ENCODE data around the gene DAGLA.

Gene DAGLA

DNA sequence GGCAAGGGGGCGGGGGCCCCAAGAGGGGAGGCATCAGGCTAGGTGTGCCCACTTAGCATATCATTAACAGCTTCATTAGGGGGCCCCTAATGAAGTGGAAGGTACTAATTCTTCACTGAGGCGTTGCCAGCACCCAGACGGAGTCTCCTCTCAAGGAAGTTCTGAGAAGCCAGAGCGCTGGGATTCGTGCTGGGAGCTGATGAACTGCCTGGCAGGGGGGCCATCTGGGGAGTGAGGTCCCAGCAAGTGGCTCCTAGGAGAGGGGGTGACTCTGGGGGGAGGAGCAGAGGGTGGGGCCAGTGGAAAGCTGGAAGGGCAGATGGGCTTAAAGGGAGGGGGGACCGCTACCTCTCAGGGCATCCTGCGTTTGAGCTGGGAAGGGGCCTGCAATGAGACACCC, 29.8 kb downstream of the DAGLA start:
- DNase-seq (ENCODE audit: low read depth): no peak

DNA sequence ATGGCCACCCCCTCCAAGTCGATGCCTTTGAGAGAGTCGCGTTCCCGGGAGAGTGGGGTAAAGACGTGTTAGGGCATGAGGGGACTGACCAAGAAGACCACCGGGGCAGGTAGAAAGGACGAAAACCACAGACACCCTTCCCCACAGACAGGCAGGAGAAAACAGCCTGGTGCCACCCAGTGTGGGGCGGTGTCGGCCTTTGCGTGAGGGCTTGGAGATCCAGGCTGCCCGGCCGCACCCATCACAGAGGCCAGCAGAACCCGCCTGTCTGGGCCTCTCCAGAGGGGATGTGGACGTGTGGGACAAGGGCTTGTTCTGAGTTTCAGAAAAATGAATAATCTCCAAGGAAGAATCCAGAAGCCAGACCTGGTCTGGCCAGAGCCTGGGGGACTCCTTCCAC, 30.8 kb downstream of the DAGLA start:
- DNase-seq (ENCODE audit: low read depth): no peak

DNA sequence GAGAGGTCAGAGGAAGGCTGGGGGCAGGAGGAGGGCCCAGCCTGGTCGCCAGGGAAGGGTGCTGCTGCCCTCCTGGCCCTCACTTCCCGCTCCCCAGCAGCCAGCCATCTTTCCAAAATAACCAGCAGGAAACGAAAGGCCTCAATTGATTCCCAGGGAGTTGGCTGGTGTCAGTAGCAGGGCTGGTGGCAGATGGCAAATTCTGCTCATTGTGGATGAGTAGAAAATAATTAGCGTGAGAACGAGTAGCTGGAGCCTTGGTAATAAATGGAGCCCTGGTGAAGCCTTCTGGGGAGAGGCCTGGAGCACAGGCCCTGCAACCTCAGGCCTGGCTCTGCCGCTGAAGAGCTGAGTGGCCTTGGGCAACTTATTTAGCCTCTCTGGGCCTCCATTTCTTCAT, 31.3 kb downstream of the DAGLA start:
- DNase-seq (ENCODE audit: low read depth): no peak

DNA sequence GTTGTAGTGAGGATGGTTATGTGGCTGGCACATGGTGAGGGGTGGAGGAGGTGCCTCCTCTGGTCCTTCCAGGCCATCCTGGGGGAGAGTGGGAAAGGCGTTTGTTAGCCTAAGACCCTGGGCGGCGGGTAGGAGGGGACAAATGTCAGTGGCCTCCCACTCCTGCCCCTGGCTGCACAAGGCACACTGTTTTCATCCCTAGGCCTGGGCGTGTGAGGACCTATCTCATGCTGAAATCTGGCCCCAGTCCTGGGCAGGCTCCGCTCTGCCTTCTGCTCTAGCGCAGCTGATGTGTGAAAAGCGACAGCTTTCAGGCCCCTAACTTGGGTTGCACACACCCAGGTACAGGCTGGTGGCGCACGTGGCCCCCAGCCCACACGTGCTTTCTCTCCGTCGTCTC, 32.1 kb downstream of the DAGLA start:
- no peak for DNase-seq (ENCODE audit: low read depth)

DNA sequence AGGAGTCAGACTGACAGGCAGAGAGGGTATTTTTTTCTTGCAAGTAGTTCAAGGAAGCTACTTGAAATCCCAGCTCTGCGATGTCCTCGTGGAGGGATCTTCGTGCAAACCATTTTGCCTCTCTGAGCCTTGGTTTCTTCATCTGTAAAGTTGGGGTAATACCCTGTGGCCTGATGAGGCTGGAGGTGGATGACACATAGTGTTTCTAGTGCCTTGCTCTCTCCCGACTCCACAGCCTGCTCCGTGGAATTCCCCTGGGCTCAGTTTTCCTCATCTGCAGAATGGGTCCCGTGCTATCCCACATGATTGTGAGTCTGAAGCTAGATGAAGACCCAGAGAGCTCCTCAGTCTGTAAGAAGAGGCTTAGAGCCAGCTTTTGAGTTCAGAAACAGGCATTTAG, 32.7 kb downstream of the DAGLA start:
- no peak for DNase-seq (ENCODE audit: low read depth)

DNA sequence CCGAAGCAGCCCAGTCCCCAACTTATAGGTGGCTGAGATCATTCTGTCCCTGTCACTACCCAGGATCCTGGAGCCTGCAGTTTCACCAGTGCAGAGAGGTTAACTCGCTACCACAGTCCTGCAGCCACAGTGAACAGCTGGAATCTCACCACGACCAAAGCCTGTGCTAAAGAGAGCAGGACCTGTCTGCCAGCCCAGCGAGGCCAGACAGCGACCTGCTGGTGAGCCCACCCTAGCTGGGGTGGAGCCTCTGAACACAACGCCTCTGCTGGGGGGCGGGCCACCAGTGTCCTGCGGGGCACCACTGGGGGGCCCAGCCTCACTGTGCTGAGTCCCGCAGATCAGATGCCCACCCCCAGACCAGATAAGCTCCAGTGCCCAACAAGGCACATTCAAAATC, 33.3 kb downstream of the DAGLA start:
- DNase-seq (ENCODE audit: low read depth): no peak

DNA sequence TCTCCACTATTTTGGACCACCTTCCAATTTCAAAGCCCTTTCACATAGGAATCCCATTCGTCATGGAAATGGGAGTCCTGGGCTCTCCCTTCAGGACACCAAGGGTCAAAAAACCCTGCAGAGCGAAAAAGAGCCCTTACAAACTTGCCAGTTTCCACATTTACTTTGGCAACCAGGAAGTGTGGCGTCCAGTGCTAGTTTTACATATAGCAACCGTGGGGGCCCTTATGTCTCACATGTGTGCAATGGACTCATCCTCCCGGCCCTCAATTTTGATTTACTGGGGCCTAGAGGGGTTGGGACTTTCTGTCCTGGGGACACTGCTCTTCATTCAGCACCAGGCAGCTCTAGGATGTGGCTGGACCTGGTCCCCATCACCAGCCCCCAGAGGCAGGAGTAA, 33.7 kb downstream of the DAGLA start:
- no peak for DNase-seq (ENCODE audit: low read depth)

DNA sequence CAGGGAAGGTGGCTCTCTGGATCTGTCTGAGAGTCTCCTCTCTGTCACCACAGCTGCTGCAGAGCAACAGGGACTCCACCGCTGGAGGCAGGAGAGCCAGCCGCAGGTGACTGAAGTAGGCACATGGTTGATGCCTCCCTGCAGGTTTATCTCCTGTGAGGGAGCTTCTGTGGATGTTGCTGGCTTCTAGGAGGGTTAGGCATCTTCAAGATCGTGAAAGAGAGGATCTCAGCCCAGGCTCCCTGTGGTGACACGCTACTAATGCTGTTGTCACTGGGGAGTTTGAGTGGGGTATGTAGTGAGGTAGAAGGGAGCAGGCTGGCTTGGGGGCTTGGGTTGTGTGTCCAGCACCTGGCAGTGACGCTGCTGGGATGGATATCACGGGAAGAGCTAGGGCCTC, 34.1 kb downstream of the DAGLA start:
- no peak for DNase-seq (ENCODE audit: low read depth)

- DNase-seq (ENCODE audit: low read depth): no peak
These were observed 34.7 kb downstream of the DAGLA start for GRCh38 chr11:61714916-61715315.

- DNase-seq (ENCODE audit: low read depth): no peak
These were observed 35.7 kb downstream of the DAGLA start for GRCh38 chr11:61715867-61716266.

DNA sequence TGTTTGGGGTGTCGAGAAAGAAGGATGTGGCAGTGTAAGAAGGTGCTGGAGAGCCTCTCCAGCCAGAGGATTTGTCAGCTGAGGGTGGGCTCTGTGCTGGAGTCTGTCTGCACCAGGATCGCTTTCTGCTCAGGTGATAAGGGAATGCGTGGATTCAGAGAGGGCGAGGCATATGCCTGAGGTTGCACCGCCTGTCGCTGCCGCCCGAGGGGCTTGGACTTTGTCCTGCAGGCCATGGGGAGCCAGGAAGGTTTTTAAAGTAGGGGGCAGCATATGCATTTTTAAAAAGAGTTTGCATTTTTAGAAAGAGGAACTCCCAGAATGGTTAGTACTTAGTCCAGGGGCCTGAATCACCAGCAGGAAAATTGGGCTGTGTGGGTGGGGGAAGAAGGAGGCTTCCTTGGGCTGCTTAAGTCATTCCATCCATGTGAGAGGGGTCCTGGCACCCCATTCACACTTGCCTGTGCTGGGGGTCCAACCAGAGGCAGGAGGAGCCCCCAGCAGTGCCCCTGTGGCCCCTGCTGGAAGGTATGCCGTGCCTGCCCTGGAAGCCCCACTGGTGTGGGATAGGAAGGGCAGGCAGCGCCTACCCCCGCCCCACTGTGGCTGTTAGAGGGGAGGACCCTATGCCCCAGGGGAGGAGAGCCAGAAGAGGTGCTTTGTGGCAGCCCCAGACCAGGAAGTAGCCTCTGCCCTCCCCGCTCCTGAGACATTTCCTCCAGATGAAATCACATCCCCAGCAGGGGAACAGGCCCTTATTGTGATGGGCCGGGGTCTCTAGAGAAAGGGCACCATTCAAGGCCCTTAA, 36.5 kb downstream of the DAGLA start:
- DNase-seq (ENCODE audit: low read depth): no peak

DNA sequence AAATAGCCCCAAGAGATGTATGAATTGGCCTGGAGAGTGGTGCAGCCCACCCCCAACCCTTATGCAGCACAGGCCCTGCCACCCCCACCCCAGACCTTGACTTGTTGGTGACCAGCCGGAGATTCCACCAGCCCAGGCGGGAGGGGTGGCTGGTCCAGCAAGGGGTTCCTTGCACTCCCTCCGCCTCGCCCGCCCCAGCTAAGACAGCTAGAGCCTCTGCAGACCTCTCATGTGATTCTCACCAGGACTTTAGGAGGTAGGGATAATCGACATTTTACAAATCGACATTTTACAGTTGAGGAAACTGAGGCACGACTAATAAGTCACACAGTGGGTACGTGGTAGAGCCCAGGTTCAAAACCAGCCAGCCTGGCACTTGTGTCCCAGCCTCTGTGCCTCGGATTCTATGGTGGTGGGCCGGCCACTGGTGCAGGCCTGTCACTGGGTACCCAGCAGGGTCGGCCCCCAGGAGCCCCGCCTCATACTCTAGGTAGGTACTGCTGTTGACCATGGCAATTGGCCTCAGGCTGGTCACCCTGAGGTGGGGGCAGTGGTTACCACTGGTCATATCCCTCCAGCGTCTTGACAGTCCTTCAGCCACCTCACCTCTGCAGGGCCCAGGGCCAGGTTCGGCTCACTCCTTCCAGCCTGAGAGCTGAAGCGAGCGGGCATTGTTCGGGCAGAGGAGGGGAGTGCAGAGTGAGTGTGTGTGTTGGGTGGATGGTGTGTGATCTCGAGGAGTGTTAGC, 37.3 kb downstream of the DAGLA start:
- DNase-seq (ENCODE audit: low read depth): no peak

DNA sequence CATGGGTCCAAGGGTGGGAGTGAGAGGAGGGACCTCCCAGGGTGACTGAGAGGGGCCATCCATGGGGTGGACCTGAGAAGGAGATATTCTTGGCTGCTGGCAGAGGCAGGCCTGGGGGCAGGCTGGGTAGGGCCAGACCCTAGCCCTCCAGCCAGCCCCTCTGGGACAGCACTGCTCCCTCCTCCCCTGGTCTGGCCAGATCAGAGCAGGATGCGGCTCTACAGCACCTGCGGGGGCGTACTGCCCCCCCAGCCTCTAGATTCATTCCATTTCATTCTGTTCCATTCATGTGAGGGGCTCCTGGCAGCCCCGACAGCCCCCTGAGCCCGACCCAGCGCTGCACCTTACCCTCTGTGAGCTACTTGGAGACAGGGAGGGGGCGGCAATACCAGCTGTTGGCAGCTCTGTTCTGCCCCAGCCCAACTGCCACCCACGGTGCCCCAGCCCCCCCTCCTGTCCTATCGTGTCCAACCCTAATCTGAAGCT, 37.9 kb downstream of the DAGLA start:
- DNase-seq (ENCODE audit: low read depth): no peak

GRCh38 chr11:61718621-61719302, 38.6 kb downstream of the DAGLA start:
- peak; percentile 66 for DNase-seq (ENCODE audit: low read depth)

DNA sequence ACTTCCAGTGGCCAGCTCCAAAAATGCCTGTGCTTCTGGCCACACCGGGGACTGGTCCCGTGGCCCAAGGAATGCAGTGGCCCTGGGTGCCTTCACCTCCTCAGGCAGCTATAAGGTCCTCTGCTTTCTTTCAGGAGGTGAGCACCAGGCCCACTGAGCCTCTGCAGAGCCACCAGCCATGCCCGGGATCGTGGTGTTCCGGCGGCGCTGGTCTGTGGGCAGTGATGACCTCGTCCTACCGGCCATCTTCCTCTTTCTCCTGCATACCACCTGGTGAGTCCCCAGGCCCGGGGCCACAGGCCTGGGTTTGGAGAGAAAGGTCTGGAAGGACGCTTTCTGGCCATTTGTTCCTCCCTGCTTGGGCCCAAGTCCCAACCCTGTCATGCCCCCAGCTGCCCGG, 39.8 kb downstream of the DAGLA start:
- no peak for DNase-seq (ENCODE audit: low read depth)

- no peak for DNase-seq (ENCODE audit: low read depth)
These were observed 40.4 kb downstream of the DAGLA start for GRCh38 chr11:61720597-61720996.

GRCh38 chr11:61724437-61724836, 44.2 kb downstream of the DAGLA start:
- DNase-seq (ENCODE audit: low read depth): no peak

GRCh38 chr11:61725781-61726231, 45.6 kb downstream of the DAGLA start:
- DNase-seq (ENCODE audit: low read depth): peak; percentile 35

DNA sequence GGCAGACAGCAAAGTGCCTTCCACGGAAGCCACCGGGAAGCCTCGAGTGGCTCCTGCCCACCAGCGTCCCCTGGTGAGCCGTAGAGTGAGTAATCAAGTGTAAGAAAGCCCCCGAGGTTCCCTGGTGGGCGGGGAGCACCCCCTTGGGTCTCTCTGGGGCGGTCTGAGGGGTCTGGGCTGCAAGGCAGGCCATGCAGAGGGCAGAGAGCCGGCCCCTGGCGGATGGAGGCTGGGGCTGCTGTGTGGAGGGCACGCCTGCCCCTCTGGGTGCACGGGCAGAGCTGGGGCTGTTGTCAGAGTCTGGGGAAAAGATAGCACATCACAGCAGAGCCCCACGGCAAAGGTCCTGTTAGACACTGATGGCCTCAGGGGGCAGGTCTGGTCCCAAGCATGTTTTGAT, 46.6 kb downstream of the DAGLA start:
- no peak for DNase-seq (ENCODE audit: low read depth)

DNA sequence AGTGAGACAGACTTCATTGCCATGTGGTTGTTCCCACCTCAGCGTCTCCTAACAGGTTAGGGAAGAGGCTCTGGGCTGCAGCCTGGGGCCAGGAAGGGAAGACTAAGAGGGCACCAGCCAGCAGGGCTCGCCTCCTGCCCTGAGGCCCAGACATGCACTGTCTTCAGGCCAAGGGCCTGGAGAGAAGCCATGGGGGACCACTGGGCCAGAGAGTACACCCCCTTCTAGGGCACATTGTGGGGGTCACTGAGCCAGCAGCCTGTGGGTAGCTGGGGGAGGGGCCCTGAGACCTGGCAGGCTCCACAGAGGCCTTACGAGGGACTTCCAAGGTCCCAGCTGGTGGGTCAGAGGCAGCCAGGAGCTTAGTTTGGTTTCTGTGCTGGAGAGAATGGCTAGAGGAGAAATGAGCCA, 47.2 kb downstream of the DAGLA start:
- no peak for DNase-seq (ENCODE audit: low read depth)

GRCh38 chr11:61728066-61728939, 48.1 kb downstream of the DAGLA start:
- DNase-seq (ENCODE audit: low read depth): no peak

GRCh38 chr11:61728940-61729219, 48.7 kb downstream of the DAGLA start:
- DNase-seq (ENCODE audit: low read depth): peak; percentile 66

All from iris pigment epithelial cell (primary cell).